Karpas-422 (cell line): Measurements from ENCODE around the gene TYW1. TPM values are rescaled to one million over a fixed set of nuclear protein-coding genes. Genes with fewer than 3 reads are reported as not detected.
"Not testable (repeated sequence)": the region's sequence is repeated elsewhere in the genome, so short reads cannot be mapped to it uniquely, and the experiment has no call there.

Experiments
- DNase-seq: peaks from one replicate; pipeline ENCODE4 v3.0.0-alpha.2; 2015
- H2AFZ ChIP-seq: fragments of 200-600 bp; sonication (generic); 2 replicates; pipeline ENCODE4 v1.6.1; 2014; ENCODE audit warnings: antibody characterized with exemption, low read length, mixed read lengths
- H3K27ac ChIP-seq: fragments of 200-600 bp; sonication (generic); 2 replicates; pipeline ENCODE4 v1.5.1; 2014; ENCODE audit warnings: mild to moderate bottlenecking, low read length, moderate library complexity
- H3K27me3 ChIP-seq: fragments of 200-600 bp; sonication (generic); 2 replicates; pipeline ENCODE4 v1.6.1; 2014; ENCODE audit warnings: low read length, mixed read lengths
- H3K36me3 ChIP-seq: fragments of 200-600 bp; sonication (generic); 2 replicates; pipeline ENCODE4 v1.6.1; 2014; ENCODE audit warnings: low read length, mixed read lengths; ENCODE audit not compliant: insufficient read depth
- H3K4me1 ChIP-seq: fragments of 200-600 bp; sonication (generic); 2 replicates; pipeline ENCODE4 v1.6.1; 2014; ENCODE audit warnings: mild to moderate bottlenecking, low read length, mixed read lengths
- H3K4me2 ChIP-seq: fragments of 200-600 bp; sonication (generic); 2 replicates; pipeline ENCODE4 v1.6.1; 2014; ENCODE audit warnings: low read length, low read depth, mild to moderate bottlenecking; ENCODE audit not compliant: poor library complexity, severe bottlenecking
- H3K4me3 ChIP-seq: fragments of 200-600 bp; sonication (generic); 2 replicates; pipeline ENCODE4 v1.5.1; 2014; ENCODE audit warnings: mild to moderate bottlenecking, antibody characterized with exemption, low read length, mixed read lengths
- H3K79me2 ChIP-seq: fragments of 200-600 bp; sonication (generic); 2 replicates; pipeline ENCODE4 v1.6.1; 2014; ENCODE audit warnings: mild to moderate bottlenecking, low read length, mixed read lengths
- H3K9ac ChIP-seq: fragments of 200-600 bp; sonication (generic); 2 replicates; pipeline ENCODE4 v1.6.0; 2014; ENCODE audit warnings: low read length
- H3K9me2 ChIP-seq: fragments of 200-600 bp; sonication (generic), shearing (Covaris generic); replicated peaks from 2 replicates; pipeline ENCODE4 v1.6.0; 2014; ENCODE audit warnings: mild to moderate bottlenecking, low read length, moderate library complexity; ENCODE audit not compliant: insufficient read depth
- H3K9me3 ChIP-seq: fragments of 300-700, 200-600 bp; sonication (generic); 2 replicates; pipeline ENCODE4 v1.6.1; 2014; ENCODE audit warnings: low read length, mixed read lengths
- H4K20me1 ChIP-seq: fragments of 200-600 bp; sonication (generic); 2 replicates; pipeline ENCODE4 v1.6.1; 2014; ENCODE audit warnings: mild to moderate bottlenecking, antibody characterized with exemption, low read length, low read depth; ENCODE audit not compliant: insufficient read depth
- total RNA-seq: library from RNA; depleted of rRNA; stranded (reverse); fragments of >200 nt; shearing (Covaris generic); gene quantifications from 2 replicates; pipeline ENCODE4 v1.2.3, GENCODE V29; 2014; ENCODE audit warnings: low replicate concordance

TYW1 gene
- total RNA-seq, 1 experiment from 2014 or later = 21.5 TPM

GRCh38 chr7:67135617-67136486, 139.2 kb downstream of the TYW1 start:
- H3K9me3 ChIP-seq, H3K4me2 ChIP-seq: not testable (repeated sequence)

GRCh38 chr7:67137489-67137888, 140.9 kb downstream of the TYW1 start:
- not testable (repeated sequence) for H3K4me2 ChIP-seq, H3K9ac ChIP-seq, H3K27ac ChIP-seq, DNase-seq, H3K4me1 ChIP-seq, H3K27me3 ChIP-seq, H3K4me3 ChIP-seq, H3K9me2 ChIP-seq, H3K36me3 ChIP-seq, H2AFZ ChIP-seq, H3K9me3 ChIP-seq, H3K79me2 ChIP-seq, H4K20me1 ChIP-seq

More at GRCh38 chr7:67135617-67136486, 139.2 kb downstream of the TYW1 start:
- H3K79me2 ChIP-seq, H2AFZ ChIP-seq, H3K9me2 ChIP-seq, H4K20me1 ChIP-seq, H3K27me3 ChIP-seq, H3K36me3 ChIP-seq, H3K27ac ChIP-seq, H3K9ac ChIP-seq, H3K4me1 ChIP-seq, H3K4me3 ChIP-seq, DNase-seq: not testable (repeated sequence)

GRCh38 chr7:67139876-67140275, 143.2 kb downstream of the TYW1 start:
- H3K9me3 ChIP-seq, DNase-seq, H2AFZ ChIP-seq, H3K36me3 ChIP-seq, H3K4me1 ChIP-seq, H3K9me2 ChIP-seq, H3K27me3 ChIP-seq, H3K79me2 ChIP-seq, H3K4me3 ChIP-seq, H3K27ac ChIP-seq, H3K9ac ChIP-seq, H4K20me1 ChIP-seq, H3K4me2 ChIP-seq: not testable (repeated sequence)

- not testable (repeated sequence) for H3K27me3 ChIP-seq, H3K36me3 ChIP-seq, H3K4me3 ChIP-seq, H3K4me1 ChIP-seq, H3K9me2 ChIP-seq, DNase-seq, H4K20me1 ChIP-seq, H2AFZ ChIP-seq, H3K27ac ChIP-seq, H3K79me2 ChIP-seq, H3K4me2 ChIP-seq, H3K9me3 ChIP-seq, H3K9ac ChIP-seq
These were observed 144.4 kb downstream of the TYW1 start for GRCh38 chr7:67141001-67141400.

- H3K79me2 ChIP-seq, H3K4me2 ChIP-seq, H3K27ac ChIP-seq, H4K20me1 ChIP-seq, H3K9ac ChIP-seq, H2AFZ ChIP-seq, H3K27me3 ChIP-seq, H3K36me3 ChIP-seq, H3K9me2 ChIP-seq, DNase-seq, H3K4me1 ChIP-seq, H3K4me3 ChIP-seq, H3K9me3 ChIP-seq: not testable (repeated sequence)
These were observed 146.6 kb downstream of the TYW1 start for GRCh38 chr7:67143091-67143786.

GRCh38 chr7:67145581-67146193, 149.1 kb downstream of the TYW1 start:
- not testable (repeated sequence) for H2AFZ ChIP-seq, H3K9ac ChIP-seq

GRCh38 chr7:67149131-67149530, 152.5 kb downstream of the TYW1 start:
- H2AFZ ChIP-seq, H3K9ac ChIP-seq, H3K27me3 ChIP-seq, H3K9me3 ChIP-seq, DNase-seq, H3K36me3 ChIP-seq, H3K79me2 ChIP-seq, H3K27ac ChIP-seq, H3K4me3 ChIP-seq, H3K4me2 ChIP-seq, H3K9me2 ChIP-seq, H4K20me1 ChIP-seq, H3K4me1 ChIP-seq: not testable (repeated sequence)

More at GRCh38 chr7:67145581-67146193, 149.1 kb downstream of the TYW1 start:
- H3K4me1 ChIP-seq, H3K4me2 ChIP-seq, H4K20me1 ChIP-seq, H3K36me3 ChIP-seq, H3K27ac ChIP-seq, H3K27me3 ChIP-seq, H3K79me2 ChIP-seq, H3K9me2 ChIP-seq, H3K9me3 ChIP-seq, H3K4me3 ChIP-seq, DNase-seq: not testable (repeated sequence)

GRCh38 chr7:67154374-67154773, 157.7 kb downstream of the TYW1 start:
- H4K20me1 ChIP-seq, H3K79me2 ChIP-seq, H3K4me1 ChIP-seq, H3K9me2 ChIP-seq, H3K4me3 ChIP-seq, H3K4me2 ChIP-seq, DNase-seq, H3K27ac ChIP-seq, H3K9me3 ChIP-seq, H3K27me3 ChIP-seq, H3K9ac ChIP-seq, H3K36me3 ChIP-seq, H2AFZ ChIP-seq: not testable (repeated sequence)
